HuH-7 (cell line): ENCODE measurements around the gene CLSTN2.
"Not testable (repeated sequence)": the region's sequence is repeated elsewhere in the genome, so short reads cannot be mapped to it uniquely, and the experiment has no call there.

Experiments
- DNase-seq: peaks from one replicate; pipeline ENCODE4 v3.0.0; 2011; ENCODE audit warnings: low spot score

CLSTN2 gene

GRCh38 chr3:140423574-140423973, 488.6 kb downstream of the CLSTN2 start:
- not testable (repeated sequence) for DNase-seq

DNA sequence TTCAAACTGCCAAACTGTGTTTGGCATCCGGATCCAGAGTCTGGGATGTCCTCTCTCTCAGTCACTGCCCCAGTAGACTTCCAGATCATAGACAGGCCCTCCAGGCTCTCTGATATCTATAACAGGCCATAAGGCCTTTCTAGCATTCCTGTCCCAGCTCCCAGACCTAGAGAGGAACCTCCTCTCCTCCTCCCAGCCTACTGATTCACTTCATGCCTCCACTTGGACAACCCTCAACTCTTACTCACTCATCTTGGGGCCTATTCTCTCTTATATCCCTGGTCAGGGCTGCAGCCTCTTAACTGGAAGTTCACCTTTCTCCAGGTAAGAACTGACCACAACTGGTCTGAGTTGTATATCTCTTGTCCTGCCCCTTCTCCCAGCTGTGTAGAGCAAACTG, 489.2 kb downstream of the CLSTN2 start:
- DNase-seq: no peak

DNA sequence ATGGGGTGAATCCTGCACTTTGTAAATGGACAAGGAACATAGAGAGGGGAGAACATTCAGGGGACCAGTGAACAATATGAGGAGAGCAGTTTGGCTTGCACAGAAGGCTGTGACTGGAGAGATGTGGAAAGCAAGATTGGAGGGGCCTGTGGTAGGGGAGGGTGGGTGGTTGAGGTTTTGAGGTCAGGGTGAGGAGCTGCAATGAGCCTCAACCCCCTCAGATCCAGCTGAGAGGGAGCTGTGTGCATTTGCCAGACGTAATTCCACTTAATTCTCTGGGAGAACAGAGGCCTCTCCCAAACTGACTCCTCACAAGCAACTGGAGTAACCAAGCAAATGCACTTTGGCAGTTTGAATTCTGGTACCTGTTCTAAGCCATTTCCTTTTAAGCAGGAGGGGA, 489.7 kb downstream of the CLSTN2 start:
- no peak for DNase-seq

GRCh38 chr3:140427786-140428185, 492.8 kb downstream of the CLSTN2 start:
- DNase-seq: no peak

DNA sequence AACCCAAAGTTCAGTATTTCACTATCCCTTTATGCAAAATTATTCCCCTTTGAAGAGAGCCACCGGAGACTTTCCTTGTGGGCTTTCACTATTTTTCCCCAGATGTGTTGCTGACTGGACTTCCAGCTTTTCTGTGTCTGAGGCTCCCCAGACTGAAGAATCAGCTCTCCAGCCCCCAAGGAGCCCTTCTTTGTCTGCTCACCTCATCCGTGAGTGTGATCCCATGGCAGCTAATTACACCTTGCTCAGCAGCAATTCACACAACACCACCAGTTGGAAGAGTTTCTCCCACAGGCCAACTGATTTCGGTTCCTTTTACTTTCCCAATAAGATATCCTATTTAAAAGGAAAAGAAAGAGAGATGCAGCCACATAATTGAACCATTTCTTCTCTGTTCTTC, 493.4 kb downstream of the CLSTN2 start:
- no peak for DNase-seq

- DNase-seq: no peak
Measured at GRCh38 chr3:140429791-140430190, 494.8 kb downstream of the CLSTN2 start.

DNA sequence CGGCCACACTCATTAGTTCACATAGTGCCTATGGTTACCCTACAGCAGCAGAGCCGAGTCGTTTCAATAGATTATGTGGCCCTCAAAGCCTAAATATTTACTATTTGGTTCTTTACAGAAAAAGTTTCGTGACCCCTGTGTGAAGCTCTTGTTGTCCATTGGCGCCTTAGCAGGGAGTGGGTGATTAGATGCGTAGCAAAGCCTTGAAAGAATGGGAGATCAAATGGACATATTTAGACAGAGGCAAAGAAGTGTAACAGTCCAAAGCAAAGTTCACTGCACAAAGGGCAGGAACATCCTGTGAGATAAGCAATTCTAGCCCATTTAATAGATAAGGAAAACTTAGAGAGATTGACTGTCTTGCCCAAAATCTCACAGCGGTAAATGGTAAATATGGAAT, 495.5 kb downstream of the CLSTN2 start:
- DNase-seq: no peak

DNA sequence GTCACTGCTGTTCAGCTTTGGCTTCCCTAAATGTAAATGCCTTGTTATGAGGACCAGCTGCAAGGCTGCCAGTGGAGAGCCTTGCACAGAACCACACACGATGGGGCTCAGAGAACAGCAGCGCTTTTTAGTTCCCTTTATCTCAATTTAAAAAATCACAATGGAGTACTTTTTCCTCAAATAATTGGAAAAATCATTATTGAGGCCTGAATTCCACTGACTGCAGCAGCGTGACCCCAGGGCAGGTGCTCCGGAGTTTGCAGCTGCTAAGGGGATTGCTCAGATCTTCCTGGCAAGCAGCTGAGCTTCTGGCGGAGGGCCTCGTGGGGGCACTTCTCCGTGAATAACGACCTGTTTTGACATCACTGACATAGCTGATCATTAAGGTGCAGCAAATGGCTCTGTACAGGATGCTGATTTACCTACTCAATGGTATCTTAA, 497.3 kb downstream of the CLSTN2 start:
- no peak for DNase-seq

- DNase-seq: no peak
Measured at GRCh38 chr3:140433431-140433830, 498.4 kb downstream of the CLSTN2 start.

GRCh38 chr3:140434261-140434905, 499.4 kb downstream of the CLSTN2 start:
- DNase-seq: no peak

- no peak for DNase-seq
Measured at GRCh38 chr3:140436421-140436820, 501.4 kb downstream of the CLSTN2 start.

DNA sequence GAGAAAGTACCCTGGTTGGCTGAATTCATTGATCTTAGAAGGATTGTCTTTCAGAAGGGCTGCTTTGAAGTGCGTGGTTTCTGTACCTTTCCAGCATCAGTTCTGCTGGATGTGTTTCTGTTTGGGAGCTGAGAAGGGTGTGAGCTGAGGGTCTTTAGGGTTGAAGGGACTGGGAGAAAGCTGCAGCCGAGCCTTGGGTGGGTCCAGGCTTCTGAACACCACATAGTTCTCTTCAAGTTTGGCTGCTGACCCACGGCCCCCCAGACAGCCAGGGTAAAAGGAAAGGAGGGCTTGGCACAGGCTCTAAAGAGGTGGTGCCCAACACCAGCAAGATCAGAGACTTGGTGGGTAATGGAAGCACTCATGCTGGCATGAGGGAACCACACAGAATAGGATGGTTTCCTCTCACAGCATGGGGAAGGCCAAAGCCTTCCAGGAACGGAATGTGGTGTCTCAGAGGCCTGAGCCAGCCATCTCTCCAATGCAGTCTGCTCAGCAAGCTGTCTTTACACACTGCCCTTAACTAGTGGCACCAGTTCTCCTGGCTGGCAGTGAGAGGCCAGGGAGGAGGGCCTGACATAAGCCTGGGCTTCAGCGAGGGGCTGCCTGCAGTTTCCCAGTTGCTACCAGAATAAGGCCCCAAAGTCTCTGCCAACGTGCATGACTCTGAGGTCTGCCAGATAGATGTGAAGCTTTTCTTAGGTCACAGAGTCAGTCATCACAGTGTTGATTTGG, 503.9 kb downstream of the CLSTN2 start:
- no peak for DNase-seq

GRCh38 chr3:140439527-140439926, 504.5 kb downstream of the CLSTN2 start:
- DNase-seq: no peak

DNA sequence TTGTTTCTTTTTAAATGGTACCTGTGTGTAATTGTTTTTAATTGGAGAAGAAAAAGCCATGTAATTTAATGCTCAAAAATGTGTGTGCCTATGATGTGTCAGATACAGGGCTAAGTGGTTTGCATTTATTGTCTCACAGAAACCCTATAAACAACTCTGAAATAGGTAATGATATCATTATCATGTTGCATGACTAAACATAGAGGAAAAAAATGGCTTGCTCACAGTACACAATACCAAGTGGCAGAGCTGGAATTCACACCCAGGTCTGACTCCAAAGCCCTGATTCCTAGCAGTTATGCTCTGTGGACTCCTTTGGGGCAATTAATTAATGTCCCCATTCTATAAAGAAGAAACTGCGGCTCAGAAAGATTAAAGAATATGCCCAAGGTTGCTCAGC, 505.5 kb downstream of the CLSTN2 start:
- no peak for DNase-seq

DNA sequence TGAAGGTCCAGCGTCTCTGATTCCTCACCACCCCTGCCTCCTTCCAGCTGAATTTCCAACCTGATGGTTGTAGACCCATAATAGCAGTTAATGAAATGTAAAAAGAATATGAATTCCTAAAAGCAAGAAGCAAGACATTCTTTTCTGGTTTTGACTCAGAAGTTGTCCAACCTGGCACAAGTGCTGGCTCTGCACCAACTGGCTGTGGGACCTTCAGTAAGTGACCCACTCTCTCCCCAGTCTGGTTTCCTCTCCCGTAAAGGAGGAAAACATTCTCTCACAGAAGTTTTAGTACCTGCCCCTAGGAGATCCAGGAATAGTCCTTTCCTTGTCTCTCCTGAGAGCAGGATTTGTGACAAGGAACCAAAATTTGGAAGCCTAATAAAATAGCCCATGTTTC, 506.0 kb downstream of the CLSTN2 start:
- no peak for DNase-seq

DNA sequence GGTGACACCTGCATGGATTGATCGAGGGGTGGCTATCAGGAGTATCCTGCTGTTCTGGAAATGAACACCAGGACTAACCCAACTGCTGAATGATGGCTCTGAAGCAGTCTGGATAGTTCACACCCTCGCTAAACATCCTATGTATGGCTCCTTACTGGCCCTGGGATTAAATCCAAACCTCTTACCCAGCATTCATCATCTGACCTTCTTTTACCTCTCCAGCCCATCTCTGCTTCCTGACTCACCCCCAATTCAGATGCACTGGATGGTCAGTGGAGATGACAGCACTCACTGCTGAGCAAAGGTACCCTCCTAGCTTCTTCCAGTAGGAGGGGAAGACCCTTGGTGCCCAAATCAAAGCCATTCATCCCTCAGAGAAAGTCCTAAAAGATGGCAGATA, 507.6 kb downstream of the CLSTN2 start:
- DNase-seq: no peak

GRCh38 chr3:140443073-140443472, 508.1 kb downstream of the CLSTN2 start:
- DNase-seq: no peak

DNA sequence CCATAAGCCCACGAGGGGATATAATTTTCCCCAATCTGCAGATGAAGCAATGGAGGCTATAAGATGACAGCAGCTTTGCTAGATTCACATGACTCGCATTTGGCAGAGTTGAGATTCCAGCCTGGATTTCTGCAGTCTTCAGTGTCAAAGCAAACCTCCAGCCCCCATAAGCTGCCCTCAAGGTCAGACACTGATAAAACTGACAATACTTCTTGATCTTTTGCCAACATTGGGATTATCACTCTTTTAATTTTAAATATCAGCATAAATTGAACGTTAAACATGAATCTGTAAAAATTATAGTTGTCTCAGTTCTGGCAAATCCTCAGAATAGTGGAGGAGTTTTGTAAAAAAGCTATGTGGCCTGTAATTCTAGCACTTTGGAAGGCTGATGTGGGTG, 508.8 kb downstream of the CLSTN2 start:
- DNase-seq: no peak

GRCh38 chr3:140446734-140447133, 511.7 kb downstream of the CLSTN2 start:
- no peak for DNase-seq

GRCh38 chr3:140447136-140447535, 512.2 kb downstream of the CLSTN2 start:
- no peak for DNase-seq

- DNase-seq: no peak
Measured at GRCh38 chr3:140448001-140448400, 513.0 kb downstream of the CLSTN2 start.

- DNase-seq: no peak
Measured at GRCh38 chr3:140449413-140450256, 514.6 kb downstream of the CLSTN2 start.

DNA sequence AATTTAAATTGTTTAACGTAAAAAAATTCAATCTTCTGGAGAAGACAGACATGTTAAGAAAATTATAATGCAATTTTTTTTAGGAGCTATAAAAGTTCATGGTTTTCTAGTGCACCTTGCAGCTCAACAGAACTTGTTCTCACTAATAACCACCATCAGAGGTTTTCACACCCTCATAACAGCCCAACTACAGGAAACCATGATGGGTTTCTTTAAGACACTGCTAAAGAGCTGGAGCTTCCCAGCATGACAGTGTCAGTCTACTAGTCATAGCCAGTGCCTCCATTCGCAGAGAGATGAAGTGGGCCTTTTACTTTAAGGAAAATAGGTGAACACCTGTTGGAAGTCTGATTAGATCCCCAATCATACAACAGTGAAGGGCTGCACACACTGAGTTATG, 518.8 kb downstream of the CLSTN2 start:
- no peak for DNase-seq
